A673 (cell line): ENCODE measurements around the gene CDC42EP1. TPM values are rescaled to one million over a fixed set of nuclear protein-coding genes. Genes with fewer than 3 reads are reported as not detected.

Experiments
- BruUV-seq: library from RNA; stranded (reverse); fragments of 400-500 nt; replicated peaks from 2 replicates; lab custom pipeline; 2021; lab: Mats Ljungman, UMichigan
- CTCF ChIA-PET: fragments of 300-600 bp; sonication (Branson Sonifier 250); formaldehyde crosslinking; loops from one replicate; lab custom pipeline; 2022; ENCODE audit warnings: antibody characterized with exemption; lab: Charles Lee
- POLR2A ChIA-PET: fragments of 300-600 bp; sonication (Branson Sonifier 250); formaldehyde crosslinking; loops from one replicate; lab custom pipeline; 2022; ENCODE audit warnings: antibody characterized with exemption; ENCODE audit not compliant: low non-redundant PET; lab: Charles Lee
- DNase-seq: peaks from one replicate; pipeline ENCODE4 v3.0.0-alpha.2; 2015; ENCODE audit warnings: low spot score
- H3K27ac ChIP-seq: fragments of 200-600 bp; sonication (generic); 2 replicates; pipeline ENCODE4 v1.5.1; 2016; ENCODE audit warnings: mixed run types, low read depth, mild to moderate bottlenecking, mixed read lengths, antibody characterized with exemption, low read length; ENCODE audit not compliant: poor library complexity, severe bottlenecking
- H3K27me3 ChIP-seq: fragments of 200-600 bp; sonication (generic); replicated peaks from 2 replicates; pipeline ENCODE4 v1.6.1; 2017; ENCODE audit warnings: mixed run types, low read depth, mild to moderate bottlenecking, mixed read lengths, antibody characterized with exemption, low read length; ENCODE audit not compliant: insufficient read depth, poor library complexity
- H3K36me3 ChIP-seq: fragments of 200-600 bp; sonication (generic); 2 replicates; pipeline ENCODE4 v1.6.1; 2016; ENCODE audit warnings: mixed run types, mild to moderate bottlenecking, mixed read lengths, antibody characterized with exemption, low read length; ENCODE audit not compliant: insufficient read depth, poor library complexity, severe bottlenecking
- H3K4me1 ChIP-seq: fragments of 200-600 bp; sonication (generic); 2 replicates; pipeline ENCODE4 v1.6.1; 2017; ENCODE audit warnings: mixed run types, mild to moderate bottlenecking, mixed read lengths, antibody characterized with exemption, low read length; ENCODE audit not compliant: insufficient read depth, poor library complexity, severe bottlenecking
- H3K4me3 ChIP-seq: fragments of 200-600 bp; sonication (generic); 2 replicates; pipeline ENCODE4 v1.5.1; 2016; ENCODE audit warnings: low read depth, mixed run types, mild to moderate bottlenecking, mixed read lengths, low read length; ENCODE audit not compliant: poor library complexity, severe bottlenecking
- H3K9me3 ChIP-seq: fragments of 200-600 bp; sonication (generic); 2 replicates; pipeline ENCODE4 v1.6.1; 2016; ENCODE audit warnings: mixed run types, low read depth, mild to moderate bottlenecking, mixed read lengths, antibody characterized with exemption, low read length; ENCODE audit not compliant: poor library complexity, severe bottlenecking
- EZH2 ChIP-seq: fragments of 200-600 bp; sonication (generic); IDR thresholded peaks from 2 replicates; pipeline ENCODE4 v1.6.1; 2017; ENCODE audit warnings: borderline replicate concordance, low read depth, mild to moderate bottlenecking, mixed read lengths, antibody characterized with exemption, low read length; ENCODE audit not compliant: poor library complexity, severe bottlenecking
- intact Hi-C: fragments of 100-400 bp; cut with micrococcal nuclease; formaldehyde crosslinking; loops from one replicate; pipeline ENCODE4 v1.10.0; 2022; ENCODE audit not compliant: unreplicated experiment
- total RNA-seq: library from RNA; stranded (reverse); gene quantifications from 2 replicates; pipeline ENCODE4 v1.2.3, GENCODE V29; 2021
- TF ChIP-seq, protein P1 (sequence below): fragments of 300-800, 200-600 bp; sonication (generic); conservative IDR thresholded peaks from 2 replicates; pipeline ENCODE4 v1.5.1; 2017; ENCODE audit warnings: low read depth, mild to moderate bottlenecking, antibody characterized with exemption, low read length, moderate library complexity, mixed read lengths

Gene CDC42EP1
- total RNA-seq, 1 experiment from 2014 or later: 1.1 TPM

- TF ChIP-seq, protein P1, sequence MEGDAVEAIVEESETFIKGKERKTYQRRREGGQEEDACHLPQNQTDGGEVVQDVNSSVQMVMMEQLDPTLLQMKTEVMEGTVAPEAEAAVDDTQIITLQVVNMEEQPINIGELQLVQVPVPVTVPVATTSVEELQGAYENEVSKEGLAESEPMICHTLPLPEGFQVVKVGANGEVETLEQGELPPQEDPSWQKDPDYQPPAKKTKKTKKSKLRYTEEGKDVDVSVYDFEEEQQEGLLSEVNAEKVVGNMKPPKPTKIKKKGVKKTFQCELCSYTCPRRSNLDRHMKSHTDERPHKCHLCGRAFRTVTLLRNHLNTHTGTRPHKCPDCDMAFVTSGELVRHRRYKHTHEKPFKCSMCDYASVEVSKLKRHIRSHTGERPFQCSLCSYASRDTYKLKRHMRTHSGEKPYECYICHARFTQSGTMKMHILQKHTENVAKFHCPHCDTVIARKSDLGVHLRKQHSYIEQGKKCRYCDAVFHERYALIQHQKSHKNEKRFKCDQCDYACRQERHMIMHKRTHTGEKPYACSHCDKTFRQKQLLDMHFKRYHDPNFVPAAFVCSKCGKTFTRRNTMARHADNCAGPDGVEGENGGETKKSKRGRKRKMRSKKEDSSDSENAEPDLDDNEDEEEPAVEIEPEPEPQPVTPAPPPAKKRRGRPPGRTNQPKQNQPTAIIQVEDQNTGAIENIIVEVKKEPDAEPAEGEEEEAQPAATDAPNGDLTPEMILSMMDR: no peak
- no peak for TF ChIP-seq EZH2
- CTCF ChIA-PET: interaction anchor here (0.6 to 1.4 kb wide), 19 partner anchors 7 to 258 kb away, joined by 3 to 12 read pairs (median 4); partner anchors contain the start of genes GGA1, NOL12 and TRIOBP
- no peaks in the 10 kb centered on the region for H3K36me3 ChIP-seq
- POLR2A ChIA-PET: interaction anchor here (0.6 kb wide), 1 partner anchor 158 kb away, joined by 3 read pairs; no protein-coding TSS in a partner anchor
- no TSS peak for BruUV-seq
- H3K4me3 ChIP-seq: peak overlapping the region; percentile 22
- no peaks in the 10 kb centered on the region for H3K9me3 ChIP-seq
- no peaks in the 10 kb centered on the region for H3K27me3 ChIP-seq
- no peaks in the 10 kb centered on the region for H3K4me1 ChIP-seq
- H3K27ac ChIP-seq: no peak overlapping the region
- DNase-seq: no peak
- intact Hi-C loops: loop anchor here (1.0 kb wide), 1 partner anchor 53 kb away; no protein-coding TSS in a partner anchor
Measured at GRCh38 chr22:37591823-37592404, 31.6 kb downstream of the CDC42EP1 start.

GRCh38 chr22:37594237-37594636 lies 34.0 kb downstream of the CDC42EP1 start:
- DNase-seq: no peak
- POLR2A ChIA-PET: no interaction called here
- Histone ChIP-seq H3K27ac (no peak overlapping the region), H3K4me3 (no peak overlapping the region), H3K27me3 (no peaks in the 10 kb centered on the region), H3K4me1 (peaks cover 6% of the 10 kb centered on the region), H3K9me3 (no peaks in the 10 kb centered on the region), H3K36me3 (no peaks in the 10 kb centered on the region)
- intact Hi-C loops: no loop called here
- CTCF ChIA-PET: no interaction called here
- TF ChIP-seq, protein P1: no peak
- no peak for TF ChIP-seq EZH2
- BruUV-seq: no TSS peak

- ChIA-PET CTCF (no interaction called here), POLR2A (interaction anchor here (0.6 kb wide), 2 partner anchors 9 to 1088 kb away, joined by 15 to 17 read pairs; no protein-coding TSS in a partner anchor)
- no peak for TF ChIP-seq EZH2
- TF ChIP-seq, protein P1: no peak
- Histone ChIP-seq H3K27me3 (no peaks in the 10 kb centered on the region), H3K4me3 (no peak overlapping the region), H3K27ac (no peak overlapping the region), H3K9me3 (no peaks in the 10 kb centered on the region), H3K4me1 (peaks cover 6% of the 10 kb centered on the region), H3K36me3 (no peaks in the 10 kb centered on the region)
- DNase-seq: peak; percentile 47
- no TSS peak for BruUV-seq
- intact Hi-C loops: no loop called here
Measured at GRCh38 chr22:37599153-37599552, 38.9 kb downstream of the CDC42EP1 start.
